Neural crest cell (in vitro differentiated cells): ENCODE results near the gene APBB3. TPM values are rescaled to one million over a fixed set of nuclear protein-coding genes. Genes with fewer than 3 reads are reported as not detected.

ENCODE experiments used
- DNase-seq: peaks from one replicate; pipeline ENCODE4 v3.0.0; 2021; ENCODE audit warnings: low read depth, mixed read lengths, low spot score
- H3K27ac Mint-ChIP-seq: one replicate; pipeline ENCODE4 v1.8.0; 2021; ENCODE audit warnings: mild to moderate bottlenecking, mixed read lengths; ENCODE audit not compliant: unreplicated experiment
- H3K27me3 Mint-ChIP-seq: 2 replicates; pipeline ENCODE4 v1.8.0; 2021; ENCODE audit warnings: low read depth, mild to moderate bottlenecking, mixed read lengths
- H3K36me3 Mint-ChIP-seq: 2 replicates; pipeline ENCODE4 v1.8.0; 2021; ENCODE audit warnings: low read depth, mild to moderate bottlenecking, mixed read lengths
- H3K4me1 Mint-ChIP-seq: 2 replicates; pipeline ENCODE4 v1.8.0; 2021; ENCODE audit warnings: mixed read lengths
- H3K4me3 Mint-ChIP-seq: one replicate; pipeline ENCODE4 v1.8.0; 2021; ENCODE audit warnings: mild to moderate bottlenecking, mixed read lengths
- H3K9me3 Mint-ChIP-seq: 2 replicates; pipeline ENCODE4 v1.8.0; 2021; ENCODE audit warnings: mixed read lengths
- CTCF ChIP-seq: fragments of 200-600 bp; sonication (generic); conservative IDR thresholded peaks from 2 replicates; pipeline ENCODE4 v1.5.0; 2021; ENCODE audit warnings: antibody characterized with exemption, mild to moderate bottlenecking
- total RNA-seq: library from RNA; stranded (reverse); gene quantifications from 2 replicates; pipeline ENCODE4 v1.2.1, GENCODE V29; 2021

The APBB3 gene
- total RNA-seq, 1 donor from 2014 or later = 36.2 TPM

DNA sequence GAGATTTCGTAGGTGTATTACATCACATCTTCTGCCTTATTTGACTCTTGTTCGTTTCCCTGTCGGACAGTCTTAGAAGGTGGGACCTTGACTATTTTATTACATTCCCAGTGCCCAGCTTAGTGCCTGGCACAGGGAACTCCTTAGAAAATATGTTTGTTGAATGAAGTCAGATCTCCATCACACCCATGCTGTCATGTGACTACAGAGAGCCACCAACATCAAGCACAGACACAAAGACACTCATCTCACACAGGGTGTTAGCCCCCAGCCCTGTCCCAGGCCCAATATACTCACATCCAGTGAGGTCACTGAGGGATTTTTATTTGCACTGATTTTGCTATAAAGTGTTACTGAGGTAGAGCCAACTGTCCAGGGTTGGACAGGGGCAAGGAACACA, 6.4 kb downstream of the APBB3 start:
- Mint-ChIP-seq H3K27ac (peak overlapping the region; percentile 97), H3K4me3 (peak overlapping the region; percentile 97), H3K4me1 (peaks cover 35% of the 10 kb centered on the region), H3K27me3 (no peaks in the 10 kb centered on the region), H3K36me3 (peaks cover 3% of the 10 kb centered on the region), H3K9me3 (no peaks in the 10 kb centered on the region)
- TF ChIP-seq CTCF = no peak
- no peak for DNase-seq

DNA sequence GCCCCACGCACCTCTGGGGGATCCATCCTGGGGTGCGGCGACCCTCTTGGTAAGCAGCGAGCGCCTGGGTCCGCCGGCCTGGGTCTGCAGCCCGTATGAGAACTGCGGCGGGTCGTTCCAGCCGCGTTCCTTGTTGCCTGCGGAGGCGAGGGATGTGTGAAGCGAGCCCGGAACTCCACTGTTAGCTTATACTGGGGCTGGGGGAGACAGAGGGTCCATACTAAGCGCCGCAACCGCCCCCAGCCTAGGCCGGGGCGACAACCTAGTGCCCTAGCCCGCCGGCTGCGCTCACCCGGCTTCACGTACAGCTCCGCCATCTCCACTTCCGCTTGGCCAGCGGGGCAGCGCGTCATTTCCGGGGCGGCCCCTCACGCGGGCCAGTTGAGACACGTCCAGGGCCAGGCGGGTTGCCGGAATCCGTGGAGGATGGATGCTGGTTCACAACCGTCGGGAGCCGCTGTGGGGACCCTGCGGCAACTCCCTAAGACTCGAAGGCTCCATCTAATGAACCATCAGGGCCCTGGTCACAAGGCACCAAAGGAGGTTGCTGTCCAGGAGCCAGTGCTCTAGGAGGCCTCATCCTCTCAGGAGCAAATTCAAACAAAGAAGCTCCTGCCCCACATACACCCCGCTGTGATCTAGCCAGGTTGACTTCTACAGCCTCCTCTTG, 7.1 kb downstream of the APBB3 start, which contains the start of gene SRA1:
TSS of gene SRA1 (minus strand) at position 338 of the 670 bp plus-strand sequence. CDS start at position 317, 21 bp downstream.
- Mint-ChIP-seq H3K27ac (peak within 1 kb of the TSS; percentile 97), H3K27me3 (no peaks in the 10 kb centered on the region), H3K4me3 (peak within 1 kb of the TSS; percentile 97), H3K36me3 (peaks cover 4% of the 10 kb centered on the region), H3K9me3 (no peaks in the 10 kb centered on the region), H3K4me1 (peaks cover 31% of the 10 kb centered on the region)
- peak; percentile 85 for DNase-seq
- TF ChIP-seq CTCF = no peak

DNA sequence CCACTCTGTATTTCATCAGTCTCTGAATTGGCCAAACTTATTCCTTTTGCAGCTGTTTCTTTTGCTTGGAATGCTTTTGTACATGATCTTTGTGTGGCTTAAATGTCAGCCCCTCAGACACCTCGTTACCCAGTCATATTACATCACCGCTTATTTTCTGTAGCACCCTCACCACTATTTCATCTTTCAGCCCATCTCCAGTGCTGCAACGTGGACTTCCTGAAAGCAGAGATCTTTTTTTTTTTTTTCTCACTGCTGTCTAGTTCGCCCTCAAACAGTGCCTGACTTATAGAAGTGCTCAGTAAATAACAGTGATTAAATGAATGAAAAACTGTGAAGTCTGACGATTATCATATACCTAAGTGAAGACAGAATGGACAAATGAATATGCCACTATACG, 8.0 kb downstream of the APBB3 start:
- H3K4me3 Mint-ChIP-seq = peak overlapping the region; percentile 97
- H3K36me3 Mint-ChIP-seq = peaks cover 4% of the 10 kb centered on the region
- no peak for DNase-seq
- TF ChIP-seq CTCF = no peak
- H3K27ac Mint-ChIP-seq = peak overlapping the region; percentile 10
- no peaks in the 10 kb centered on the region for H3K9me3 Mint-ChIP-seq
- peaks cover 31% of the 10 kb centered on the region for H3K4me1 Mint-ChIP-seq
- no peaks in the 10 kb centered on the region for H3K27me3 Mint-ChIP-seq

DNA sequence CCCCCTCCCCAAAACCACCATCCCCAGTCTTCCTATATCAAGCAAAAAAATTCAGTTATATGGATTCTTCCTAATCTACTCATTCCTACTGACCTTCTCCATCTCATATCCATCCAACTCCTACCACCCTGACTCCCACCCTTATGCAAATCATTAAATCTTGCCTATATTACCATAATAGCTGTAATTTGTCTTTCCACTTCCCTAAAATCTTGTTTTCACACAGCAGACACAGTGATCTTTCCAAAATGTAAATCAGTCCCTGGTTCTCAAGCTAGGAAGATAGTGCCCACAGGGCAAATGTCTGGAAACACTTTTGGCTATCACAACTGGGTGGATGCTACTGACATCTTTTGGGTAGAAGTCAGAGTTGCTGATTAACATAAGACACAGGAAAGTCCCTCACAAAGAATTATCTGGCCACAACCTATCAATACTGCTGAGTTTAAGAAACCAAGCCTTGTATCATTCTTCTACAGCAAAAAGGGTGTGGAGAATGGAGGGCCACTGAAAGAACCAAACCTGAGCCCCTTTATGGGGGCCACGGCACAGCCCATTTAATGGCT, 8.6 kb downstream of the APBB3 start:
- peaks cover 5% of the 10 kb centered on the region for H3K36me3 Mint-ChIP-seq

DNA sequence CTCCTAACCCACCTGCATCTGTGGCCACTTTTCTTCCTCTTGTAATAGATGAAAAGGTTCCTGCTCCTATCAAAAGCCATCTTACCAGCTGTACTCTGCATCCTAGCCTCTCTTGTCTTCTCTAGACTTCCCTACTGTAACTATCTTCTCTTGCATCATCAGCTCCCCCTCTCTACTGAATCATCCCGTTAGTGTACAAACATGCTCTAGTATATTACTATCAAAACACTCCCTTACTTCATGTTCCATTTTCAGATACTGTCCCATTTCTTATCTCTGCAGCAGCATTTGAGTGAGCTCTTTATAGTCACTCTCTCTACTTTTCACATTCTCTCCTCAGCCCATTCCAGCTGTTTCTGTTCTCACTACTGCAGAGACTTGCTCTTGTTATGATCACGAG, 9.9 kb downstream of the APBB3 start:
- Mint-ChIP-seq H3K9me3 (no peaks in the 10 kb centered on the region), H3K4me1 (peaks cover 31% of the 10 kb centered on the region), H3K27ac (no peak overlapping the region), H3K4me3 (peak overlapping the region; percentile 8), H3K27me3 (no peaks in the 10 kb centered on the region), H3K36me3 (peaks cover 10% of the 10 kb centered on the region)
- DNase-seq = no peak
- TF ChIP-seq CTCF = no peak

More for the DNA sequence above, 8.6 kb downstream of the APBB3 start:
- peak overlapping the region; percentile 97 for H3K4me3 Mint-ChIP-seq
- H3K4me1 Mint-ChIP-seq = peaks cover 31% of the 10 kb centered on the region
- H3K27ac Mint-ChIP-seq = no peak overlapping the region
- no peak for TF ChIP-seq CTCF
- no peaks in the 10 kb centered on the region for H3K9me3 Mint-ChIP-seq
- no peak for DNase-seq
- H3K27me3 Mint-ChIP-seq = no peaks in the 10 kb centered on the region
